Measurements from ENCODE around the gene B3GALNT1. TPM values are rescaled to one million over a fixed set of nuclear protein-coding genes. Genes with fewer than 3 reads are reported as not detected.

Gene B3GALNT1
- total RNA-seq, 1 donor from 2014 or later, result 2.6 TPM

DNA sequence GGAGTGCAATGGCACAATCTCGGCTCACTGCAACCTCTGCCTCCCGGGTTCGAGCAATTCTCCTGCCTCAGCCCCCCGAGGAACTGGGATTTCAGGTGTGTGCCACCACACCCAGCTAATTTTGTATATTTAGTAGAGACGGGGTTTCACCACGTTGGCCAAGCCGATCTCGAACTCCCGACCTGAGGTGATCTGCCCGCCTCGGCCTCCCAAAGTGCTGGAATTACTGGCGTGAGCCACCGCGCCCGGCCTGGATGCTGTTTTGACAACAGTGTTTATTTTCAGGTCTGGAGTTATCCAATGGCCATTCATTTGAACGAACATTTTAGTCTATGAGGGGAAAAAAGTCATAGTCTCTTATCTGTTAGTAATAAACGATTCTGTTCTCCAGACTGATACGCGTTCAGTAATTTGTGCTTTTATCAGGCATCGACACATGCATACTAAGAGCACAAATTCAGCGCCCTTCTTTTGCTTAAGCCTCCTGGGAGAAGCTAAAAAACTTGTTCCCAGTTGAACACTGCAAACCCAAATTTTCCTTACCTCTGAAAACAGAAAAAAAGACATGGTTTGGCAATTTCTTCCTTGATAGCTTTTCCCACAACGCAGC is 1.3 kb downstream of the B3GALNT1 start:
- peaks cover 24% of the 10 kb centered on the region for H3K4me1 Mint-ChIP-seq (ENCODE audit: low read depth)
- H3K9me3 Mint-ChIP-seq, result no peaks in the 10 kb centered on the region
- peak overlapping the region; percentile 76 for H3K4me3 Mint-ChIP-seq
- intact Hi-C loops (cut with micrococcal nuclease), result no loop called here
- no peak overlapping the region for H3K27ac Mint-ChIP-seq
- no peaks in the 10 kb centered on the region for H3K36me3 Mint-ChIP-seq (ENCODE audit: low read depth)
- DNase-seq (ENCODE audit: low spot score), result no peak
- peaks cover 17% of the 10 kb centered on the region for H3K27me3 Mint-ChIP-seq (ENCODE audit: insufficient read depth)

DNA sequence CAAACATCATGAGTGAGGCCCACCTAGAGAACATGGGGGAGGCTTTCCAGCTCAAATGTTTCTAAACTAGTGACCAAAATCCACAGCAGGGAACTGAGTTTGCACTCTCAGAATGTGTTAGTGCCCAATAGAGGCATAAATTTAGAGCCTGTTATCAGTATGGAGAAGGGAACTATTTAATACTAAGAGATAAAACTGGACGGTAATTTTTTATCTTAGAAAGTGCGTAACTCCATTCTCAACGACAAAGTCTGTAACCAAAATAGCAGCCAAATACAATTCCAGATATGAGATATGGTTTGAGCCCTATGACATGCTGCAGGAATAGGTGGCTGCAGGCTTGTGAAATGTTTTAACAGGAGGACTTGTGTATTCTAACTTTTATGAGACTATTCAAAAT is 3.5 kb downstream of the B3GALNT1 start:
- no peak for DNase-seq (ENCODE audit: low spot score)
- no peaks in the 10 kb centered on the region for H3K9me3 Mint-ChIP-seq
- no peak overlapping the region for H3K4me3 Mint-ChIP-seq
- no peaks in the 10 kb centered on the region for H3K36me3 Mint-ChIP-seq (ENCODE audit: low read depth)
- H3K4me1 Mint-ChIP-seq (ENCODE audit: low read depth), result peaks cover 14% of the 10 kb centered on the region
- intact Hi-C loops (cut with micrococcal nuclease), result no loop called here
- H3K27ac Mint-ChIP-seq, result no peak overlapping the region
- peaks cover 11% of the 10 kb centered on the region for H3K27me3 Mint-ChIP-seq (ENCODE audit: insufficient read depth)

DNA sequence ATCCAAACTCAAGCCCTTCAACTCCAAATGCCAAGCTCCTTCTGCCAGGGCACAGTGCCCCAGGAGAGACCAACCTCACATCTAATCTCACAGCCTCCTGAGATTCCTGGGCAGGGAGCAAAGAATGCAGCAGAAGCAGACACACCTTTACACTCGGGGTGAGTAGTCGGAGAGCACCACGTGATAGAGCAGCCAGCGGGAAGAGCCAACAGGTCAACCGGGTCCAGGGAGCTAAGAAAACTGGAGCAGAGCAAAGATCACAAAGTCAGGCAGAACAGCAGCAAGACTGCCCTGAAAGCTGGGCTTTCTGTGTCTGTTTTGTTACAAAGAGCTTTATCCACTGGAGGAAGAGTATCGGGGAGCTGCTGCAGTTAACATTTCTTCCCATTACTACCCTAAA is 4.2 kb downstream of the B3GALNT1 start:
- no peaks in the 10 kb centered on the region for H3K9me3 Mint-ChIP-seq
- no peak overlapping the region for H3K4me3 Mint-ChIP-seq
- no peak for DNase-seq (ENCODE audit: low spot score)
- H3K27me3 Mint-ChIP-seq (ENCODE audit: insufficient read depth), result peaks cover 11% of the 10 kb centered on the region
- no peak overlapping the region for H3K27ac Mint-ChIP-seq
- no peaks in the 10 kb centered on the region for H3K36me3 Mint-ChIP-seq (ENCODE audit: low read depth)
- intact Hi-C loops (cut with micrococcal nuclease), result no loop called here
- peaks cover 14% of the 10 kb centered on the region for H3K4me1 Mint-ChIP-seq (ENCODE audit: low read depth)

DNA sequence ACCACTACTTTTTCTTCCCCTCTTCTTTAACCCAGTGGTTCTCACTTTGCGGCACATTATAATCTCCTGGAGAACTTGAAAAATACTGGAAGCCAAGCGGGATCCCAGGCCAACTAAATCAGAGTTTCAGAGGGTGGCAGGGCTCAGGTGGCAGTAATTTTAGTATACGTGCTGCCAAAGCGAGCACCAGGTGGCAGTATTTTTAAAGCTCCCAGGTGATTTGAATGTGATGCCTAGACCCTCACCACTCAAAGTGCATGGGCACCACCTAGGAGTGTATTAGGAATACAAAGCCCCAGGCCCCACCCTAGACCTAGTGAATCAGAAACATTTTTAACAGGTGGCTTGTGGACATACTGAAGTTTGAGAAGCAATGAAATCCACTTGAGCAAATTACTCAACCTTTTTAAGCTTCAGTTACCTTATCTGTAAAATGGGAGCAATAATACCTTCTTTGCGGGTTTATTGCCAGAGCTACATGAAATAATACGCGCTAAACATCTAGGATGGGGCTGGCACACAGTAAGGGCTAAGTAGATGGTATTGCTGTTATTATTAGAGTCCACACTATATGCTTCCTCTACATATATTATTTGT is 8.3 kb downstream of the B3GALNT1 start:
- DNase-seq (ENCODE audit: low spot score), result no peak
- H3K4me3 Mint-ChIP-seq, result no peak overlapping the region
- no peaks in the 10 kb centered on the region for H3K36me3 Mint-ChIP-seq (ENCODE audit: low read depth)
- H3K9me3 Mint-ChIP-seq, result no peaks in the 10 kb centered on the region
- H3K27me3 Mint-ChIP-seq (ENCODE audit: insufficient read depth), result peaks cover 3% of the 10 kb centered on the region
- intact Hi-C loops (cut with micrococcal nuclease), result loop anchor here (1.0 kb wide), 1 partner anchor 327 kb away; no protein-coding TSS in a partner anchor
- H3K27ac Mint-ChIP-seq, result no peak overlapping the region
- H3K4me1 Mint-ChIP-seq (ENCODE audit: low read depth), result no peaks in the 10 kb centered on the region

DNA sequence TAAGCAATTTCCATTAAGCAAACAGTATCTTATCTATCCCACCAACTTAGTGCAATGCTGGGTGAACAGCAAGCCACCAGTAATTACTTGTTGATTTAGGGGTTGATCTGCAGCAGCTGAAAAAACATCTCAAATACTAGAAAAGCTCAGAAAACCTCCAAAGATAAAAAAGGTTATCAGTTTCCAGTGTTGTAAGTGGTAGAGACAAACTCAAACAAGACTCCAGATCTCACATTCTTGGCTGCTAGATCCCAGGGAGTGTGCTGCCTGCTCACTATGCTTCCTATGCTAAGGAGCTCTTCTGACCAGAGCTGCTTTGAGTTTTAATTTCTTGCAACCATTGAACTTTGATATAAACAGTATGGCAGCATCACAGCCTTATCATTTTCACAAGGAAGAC is 11.3 kb downstream of the B3GALNT1 start:
- intact Hi-C loops (cut with micrococcal nuclease), result no loop called here
- Mint-ChIP-seq H3K27ac (no peak overlapping the region), H3K36me3 (ENCODE audit: low read depth) (peaks cover 1% of the 10 kb centered on the region), H3K4me3 (no peak overlapping the region), H3K27me3 (ENCODE audit: insufficient read depth) (peaks cover 4% of the 10 kb centered on the region), H3K9me3 (no peaks in the 10 kb centered on the region), H3K4me1 (ENCODE audit: low read depth) (no peaks in the 10 kb centered on the region)
- no peak for DNase-seq (ENCODE audit: low spot score)

DNA sequence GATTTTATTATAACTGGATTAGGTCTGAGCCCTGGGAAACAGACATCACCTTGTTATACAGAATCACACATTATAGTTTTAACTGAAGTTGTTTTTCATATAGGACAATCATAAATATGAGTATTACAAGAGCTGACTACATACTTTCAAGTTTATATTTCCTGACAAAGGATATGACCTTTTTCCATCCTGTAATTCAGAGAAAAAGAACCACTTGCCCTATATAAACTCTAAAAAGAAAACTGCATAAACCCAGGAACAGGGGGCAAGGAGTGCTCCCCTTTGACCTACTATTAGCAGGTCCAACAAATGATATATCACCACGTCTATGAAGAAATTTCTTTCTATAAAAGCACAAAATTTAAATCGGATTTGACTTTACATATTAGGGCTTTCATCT is 20.9 kb downstream of the B3GALNT1 start:
- DNase-seq (ENCODE audit: low spot score), result no peak
- H3K4me3 Mint-ChIP-seq, result no peak overlapping the region
- intact Hi-C loops (cut with micrococcal nuclease), result loop anchor here (5.0 kb wide), 2 partner anchors 102 to 517 kb away; partner anchors contain the start of gene KPNA4
- peaks cover 30% of the 10 kb centered on the region for H3K4me1 Mint-ChIP-seq (ENCODE audit: low read depth)
- H3K36me3 Mint-ChIP-seq (ENCODE audit: low read depth), result peaks cover 1% of the 10 kb centered on the region
- H3K27me3 Mint-ChIP-seq (ENCODE audit: insufficient read depth), result no peaks in the 10 kb centered on the region
- H3K9me3 Mint-ChIP-seq, result no peaks in the 10 kb centered on the region
- H3K27ac Mint-ChIP-seq, result no peak overlapping the region

DNA sequence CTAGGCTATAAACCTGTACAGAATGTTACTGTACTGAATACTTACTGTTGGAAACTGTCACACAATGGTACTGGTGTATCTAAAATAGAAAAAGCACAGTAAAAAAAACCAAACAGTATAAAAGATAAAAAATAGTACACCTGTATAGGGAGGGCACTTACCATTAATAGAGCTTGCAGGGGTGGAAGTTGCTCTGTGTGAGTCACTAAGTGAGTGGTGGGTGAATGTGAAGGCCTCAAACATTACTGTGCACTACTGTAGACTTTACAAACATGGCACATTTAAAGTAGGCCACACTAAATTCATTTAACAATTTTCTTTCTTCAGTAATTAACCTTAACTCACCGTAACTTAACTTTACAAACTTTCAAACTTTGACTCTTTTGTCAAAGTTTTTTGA is 22.0 kb downstream of the B3GALNT1 start:
- no peaks in the 10 kb centered on the region for H3K9me3 Mint-ChIP-seq
- H3K4me3 Mint-ChIP-seq, result no peak overlapping the region
- H3K36me3 Mint-ChIP-seq (ENCODE audit: low read depth), result no peaks in the 10 kb centered on the region
- intact Hi-C loops (cut with micrococcal nuclease), result loop anchor here (5.0 kb wide), 2 partner anchors 101 to 516 kb away; partner anchors contain the start of gene KPNA4
- no peak overlapping the region for H3K27ac Mint-ChIP-seq
- DNase-seq (ENCODE audit: low spot score), result no peak
- H3K27me3 Mint-ChIP-seq (ENCODE audit: insufficient read depth), result no peaks in the 10 kb centered on the region
- peaks cover 31% of the 10 kb centered on the region for H3K4me1 Mint-ChIP-seq (ENCODE audit: low read depth)

DNA sequence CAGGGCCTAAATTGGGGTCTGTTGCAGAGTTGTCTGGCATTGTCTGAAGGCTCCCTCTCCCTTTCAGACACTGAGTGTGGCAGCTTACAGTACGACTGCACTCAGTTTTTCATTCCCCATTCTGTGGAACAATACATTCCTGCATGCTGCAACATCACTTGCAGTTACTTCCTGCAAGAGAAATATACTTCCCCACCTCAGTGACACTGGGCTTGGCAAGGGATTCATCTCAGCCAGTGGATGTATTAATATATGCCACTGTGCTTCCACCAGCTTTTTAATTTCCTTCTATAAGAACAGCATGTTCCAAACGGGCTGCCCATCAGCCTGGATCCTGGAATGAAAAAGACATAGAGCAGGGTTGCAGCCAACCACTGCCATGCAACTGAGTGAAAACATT is 23.1 kb downstream of the B3GALNT1 start:
- H3K36me3 Mint-ChIP-seq (ENCODE audit: low read depth), result peaks cover under 1% of the 10 kb centered on the region

DNA sequence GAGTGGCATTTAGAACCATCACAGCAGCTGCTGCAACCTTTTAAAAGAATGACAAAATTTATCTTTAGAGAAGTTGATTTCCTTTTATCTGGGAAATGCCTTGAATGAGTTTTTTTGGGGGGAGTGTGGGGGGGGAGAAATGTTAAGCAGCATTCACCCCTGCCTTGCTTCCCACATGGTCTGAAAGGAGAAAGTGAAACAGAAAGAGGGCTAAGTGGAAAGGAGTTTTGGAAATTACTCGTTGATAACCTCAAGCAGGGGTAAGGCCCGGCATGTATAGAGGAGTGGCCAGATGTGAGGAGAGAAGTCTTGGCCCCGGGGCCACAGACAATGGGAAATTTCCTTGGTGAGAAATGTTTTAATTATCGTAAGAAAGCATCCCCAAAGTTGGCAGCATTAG is 23.5 kb downstream of the B3GALNT1 start:
- Mint-ChIP-seq H3K36me3 (ENCODE audit: low read depth) (peaks cover 2% of the 10 kb centered on the region), H3K4me3 (no peak overlapping the region), H3K27me3 (ENCODE audit: insufficient read depth) (no peaks in the 10 kb centered on the region), H3K4me1 (ENCODE audit: low read depth) (peaks cover 43% of the 10 kb centered on the region), H3K9me3 (no peaks in the 10 kb centered on the region), H3K27ac (no peak overlapping the region)
- intact Hi-C loops (cut with micrococcal nuclease), result loop anchor here (5.0 kb wide), 2 partner anchors 99 to 514 kb away; partner anchors contain the start of gene KPNA4
- DNase-seq (ENCODE audit: low spot score), result no peak

More for the DNA sequence above, 23.1 kb downstream of the B3GALNT1 start:
- no peak for DNase-seq (ENCODE audit: low spot score)
- Mint-ChIP-seq H3K27ac (no peak overlapping the region), H3K9me3 (no peaks in the 10 kb centered on the region), H3K4me1 (ENCODE audit: low read depth) (peaks cover 42% of the 10 kb centered on the region), H3K4me3 (no peak overlapping the region), H3K27me3 (ENCODE audit: insufficient read depth) (no peaks in the 10 kb centered on the region)
- intact Hi-C loops (cut with micrococcal nuclease), result loop anchor here (5.0 kb wide), 2 partner anchors 100 to 515 kb away; partner anchors contain the start of gene KPNA4

DNA sequence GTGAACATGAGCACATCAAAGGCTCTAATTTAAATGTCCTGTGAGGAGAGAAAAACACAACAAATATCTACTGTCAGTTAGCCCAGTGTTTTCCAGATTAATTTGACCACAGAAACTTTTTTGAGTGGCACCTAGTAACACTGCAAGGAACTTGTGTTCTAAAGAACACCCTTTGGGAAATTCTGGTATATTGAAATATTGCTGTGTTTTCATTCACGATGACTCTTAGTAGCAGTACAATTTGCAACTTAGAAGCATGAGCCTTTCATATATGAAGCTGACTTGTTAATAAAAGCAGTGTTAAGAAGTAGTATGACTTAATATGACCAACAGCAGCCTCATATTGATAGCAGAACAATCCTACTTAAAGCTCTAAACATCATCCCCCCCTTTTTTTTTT is 32.0 kb downstream of the B3GALNT1 start:
- peaks cover 13% of the 10 kb centered on the region for H3K27me3 Mint-ChIP-seq (ENCODE audit: insufficient read depth)
- H3K4me1 Mint-ChIP-seq (ENCODE audit: low read depth), result peaks cover 51% of the 10 kb centered on the region
- DNase-seq (ENCODE audit: low spot score), result no peak
- intact Hi-C loops (cut with micrococcal nuclease), result loop anchor here (5.0 kb wide), 1 partner anchor 149 kb away; the partner anchor contains the start of gene NMD3
- peaks cover 2% of the 10 kb centered on the region for H3K36me3 Mint-ChIP-seq (ENCODE audit: low read depth)
- H3K4me3 Mint-ChIP-seq, result no peak overlapping the region
- H3K9me3 Mint-ChIP-seq, result no peaks in the 10 kb centered on the region
- no peak overlapping the region for H3K27ac Mint-ChIP-seq

DNA sequence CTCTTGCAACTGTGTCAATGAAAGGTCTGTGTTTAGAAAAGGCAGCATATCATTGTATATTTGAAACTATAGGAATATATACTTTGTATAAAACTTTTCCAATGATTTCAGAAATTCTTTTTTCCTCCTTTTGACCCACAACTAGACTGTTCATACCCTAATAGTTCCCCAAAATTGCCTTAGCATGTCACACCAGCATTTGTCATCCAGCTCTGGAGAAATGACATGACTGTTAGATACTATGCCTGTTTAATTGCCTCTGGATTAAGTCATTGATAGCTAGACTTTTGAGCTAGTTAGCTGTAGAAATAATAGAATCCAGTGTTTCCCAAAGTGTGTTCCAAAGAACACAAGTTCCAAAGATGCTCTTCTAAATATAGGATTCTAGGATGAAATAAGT is 32.4 kb downstream of the B3GALNT1 start:
- Mint-ChIP-seq H3K9me3 (no peaks in the 10 kb centered on the region), H3K27me3 (ENCODE audit: insufficient read depth) (peaks cover 13% of the 10 kb centered on the region), H3K4me3 (no peak overlapping the region), H3K27ac (no peak overlapping the region), H3K4me1 (ENCODE audit: low read depth) (peaks cover 48% of the 10 kb centered on the region), H3K36me3 (ENCODE audit: low read depth) (peaks cover 2% of the 10 kb centered on the region)
- intact Hi-C loops (cut with micrococcal nuclease), result loop anchor here (5.0 kb wide), 1 partner anchor 150 kb away; the partner anchor contains the start of gene NMD3
- DNase-seq (ENCODE audit: low spot score), result no peak

DNA sequence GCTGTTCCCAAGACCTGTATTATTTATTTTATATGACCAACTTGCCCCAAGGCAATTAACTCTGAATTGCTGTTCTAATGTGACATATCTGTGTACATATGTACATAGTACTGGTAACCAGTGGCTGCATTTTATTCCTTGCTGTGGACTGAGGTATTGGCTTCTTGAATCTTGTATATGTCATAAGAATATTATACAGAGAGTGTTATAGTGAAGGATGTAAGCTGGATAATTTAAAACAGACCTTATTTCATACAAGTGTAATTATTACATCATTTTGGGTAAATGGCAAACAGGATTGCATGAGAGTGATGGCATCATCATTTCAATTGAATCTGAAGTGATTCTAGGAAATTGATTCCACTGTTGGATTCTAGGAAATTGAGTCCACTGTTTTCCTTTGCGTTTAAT is 32.9 kb downstream of the B3GALNT1 start:
- no peak for DNase-seq (ENCODE audit: low spot score)
- intact Hi-C loops (cut with micrococcal nuclease), result loop anchor here (5.0 kb wide), 1 partner anchor 150 kb away; the partner anchor contains the start of gene NMD3
- H3K27me3 Mint-ChIP-seq (ENCODE audit: insufficient read depth), result peaks cover 13% of the 10 kb centered on the region
- no peaks in the 10 kb centered on the region for H3K9me3 Mint-ChIP-seq
- H3K4me3 Mint-ChIP-seq, result no peak overlapping the region
- H3K27ac Mint-ChIP-seq, result no peak overlapping the region
- peaks cover 2% of the 10 kb centered on the region for H3K36me3 Mint-ChIP-seq (ENCODE audit: low read depth)
- H3K4me1 Mint-ChIP-seq (ENCODE audit: low read depth), result peaks cover 48% of the 10 kb centered on the region

DNA sequence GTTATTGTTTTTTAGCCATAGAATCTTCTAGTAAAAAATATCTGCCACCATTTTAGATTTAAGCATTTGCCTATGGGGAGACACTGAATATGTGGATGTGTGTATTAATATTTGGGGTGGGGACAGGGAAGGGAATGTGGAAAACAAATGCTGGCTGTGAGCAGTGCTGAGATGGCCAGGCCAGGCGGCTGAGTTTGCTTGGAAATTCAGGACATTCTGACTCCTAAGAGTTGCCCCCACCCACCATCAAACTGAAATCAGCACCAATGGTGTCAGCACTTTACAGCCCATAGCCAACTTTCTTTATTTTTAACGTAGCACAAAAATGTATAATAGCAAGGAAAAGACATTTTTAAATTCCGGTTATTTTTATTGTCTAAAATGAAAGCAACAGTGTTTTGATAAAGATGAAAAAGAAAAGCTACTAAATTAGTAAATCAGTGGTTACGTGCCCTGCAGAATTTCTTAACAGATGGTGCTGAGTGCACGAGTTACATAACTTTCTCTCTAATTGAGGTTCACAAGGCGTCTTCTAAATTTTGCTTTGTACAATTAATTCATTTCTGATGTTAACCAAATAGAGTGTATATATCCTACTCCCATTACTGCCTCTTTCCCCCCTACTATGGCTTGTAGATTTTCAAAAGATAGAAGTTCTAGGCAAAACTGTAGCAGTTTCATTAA is 34.0 kb downstream of the B3GALNT1 start:
- H3K4me3 Mint-ChIP-seq, result no peak overlapping the region
- no peaks in the 10 kb centered on the region for H3K36me3 Mint-ChIP-seq (ENCODE audit: low read depth)
- H3K9me3 Mint-ChIP-seq, result no peaks in the 10 kb centered on the region
- intact Hi-C loops (cut with micrococcal nuclease), result loop anchor here (5.0 kb wide), 1 partner anchor 151 kb away; the partner anchor contains the start of gene NMD3
- peaks cover 48% of the 10 kb centered on the region for H3K4me1 Mint-ChIP-seq (ENCODE audit: low read depth)
- no peak for DNase-seq (ENCODE audit: low spot score)
- no peak overlapping the region for H3K27ac Mint-ChIP-seq
- H3K27me3 Mint-ChIP-seq (ENCODE audit: insufficient read depth), result peaks cover 9% of the 10 kb centered on the region
